HG02852 (cell line): Measurements from ENCODE around the gene MUC13.

Experiments
- ATAC-seq: cut with Tn5 transposase; IDR thresholded peaks from one replicate; pipeline ENCODE4 v1.9.1; 2021; ENCODE audit warnings: mild to moderate bottlenecking, moderate library complexity; ENCODE audit not compliant: unreplicated experiment

The MUC13 gene

GRCh38 chr3:124904835-124905492 lies 29.6 kb downstream of the MUC13 start:
- ATAC-seq = no peak

- ATAC-seq = no peak
Measured at GRCh38 chr3:124903896-124904834, 30.4 kb downstream of the MUC13 start.

GRCh38 chr3:124896824-124897526 lies 37.6 kb downstream of the MUC13 start:
- no peak for ATAC-seq

GRCh38 chr3:124895756-124896155 lies 38.8 kb downstream of the MUC13 start:
- ATAC-seq = no peak

- no peak for ATAC-seq
Measured at GRCh38 chr3:124893526-124893925, 41.0 kb downstream of the MUC13 start.

- no peak for ATAC-seq
Measured at GRCh38 chr3:124890573-124891190, 43.9 kb downstream of the MUC13 start.

- ATAC-seq = no peak
Measured at GRCh38 chr3:124888482-124889441, 45.8 kb downstream of the MUC13 start.

GRCh38 chr3:124887932-124888298 lies 46.6 kb downstream of the MUC13 start:
- ATAC-seq = no peak

- ATAC-seq = peak; percentile 62
Measured at GRCh38 chr3:124887177-124887931, 47.2 kb downstream of the MUC13 start, which contains the start of gene ITGB5. Gene ITGB5, minus strand, starts transcription at chr3:124887365. Its CDS starts 365 bp downstream, at chr3:124887000.

- peak; percentile 39 for ATAC-seq
Measured at GRCh38 chr3:124886168-124887056, 48.1 kb downstream of the MUC13 start.

GRCh38 chr3:124885466-124886167 lies 48.9 kb downstream of the MUC13 start:
- no peak for ATAC-seq

GRCh38 chr3:124884474-124885101 lies 50.0 kb downstream of the MUC13 start:
- no peak for ATAC-seq

GRCh38 chr3:124883766-124884473 lies 50.6 kb downstream of the MUC13 start:
- ATAC-seq = no peak

- no peak for ATAC-seq
Measured at GRCh38 chr3:124882816-124883747, 51.5 kb downstream of the MUC13 start.

GRCh38 chr3:124881976-124882697 lies 52.4 kb downstream of the MUC13 start:
- no peak for ATAC-seq
